Measurements from ENCODE around the gene MOAP1.
"Not testable (repeated sequence)": the region's sequence is repeated elsewhere in the genome, so short reads cannot be mapped to it uniquely, and the experiment has no call there.

MOAP1 gene

GRCh38 chr14:93206793-93207467 is 22.2 kb upstream of the MOAP1 start, which contains the start of the genes GON7 and UBR7:
Gene GON7 (minus strand): TSS chr14:93207065. CDS start chr14:93207037, 28 bp downstream.
Gene UBR7 (plus strand): TSS chr14:93207256. CDS start chr14:93207292, 36 bp downstream.
- peak within 1 kb of the TSS; percentile 96 for H3K27ac Mint-ChIP-seq
- peak within 1 kb of the TSS; percentile 95 to 98 for H3K4me3 Mint-ChIP-seq
- ATAC-seq (replicated peaks) (peak; percentile 88 to 91), DNase-seq (peak; percentile 86)
- H3K4me1 Mint-ChIP-seq, result peaks cover 11 to 53% of the 10 kb centered on the region in 2 donors
- no peaks in the 10 kb centered on the region for H3K9me3 Mint-ChIP-seq
- H3K36me3 Mint-ChIP-seq, result peaks cover 6 to 21% of the 10 kb centered on the region in 2 donors
- H3K27me3 Mint-ChIP-seq, result no peaks in the 10 kb centered on the region

- no peak for ATAC-seq (replicated peaks)
Observed at GRCh38 chr14:93201155-93201704, 16.5 kb upstream of the MOAP1 start.

GRCh38 chr14:93200553-93200952 is 15.9 kb upstream of the MOAP1 start:
- DNase-seq, result no peak
- Mint-ChIP-seq H3K4me3 (no peak overlapping the region), H3K27ac (no peak overlapping the region), H3K27me3 (no peaks in the 10 kb centered on the region), H3K36me3 (peaks cover 11 to 15% of the 10 kb centered on the region in 2 donors), H3K4me1 (peaks cover 3 to 16% of the 10 kb centered on the region in 2 donors), H3K9me3 (no peaks in the 10 kb centered on the region)
- no peak for ATAC-seq (replicated peaks)

More at GRCh38 chr14:93201155-93201704, 16.5 kb upstream of the MOAP1 start:
- Mint-ChIP-seq H3K27me3 (no peaks in the 10 kb centered on the region), H3K9me3 (no peaks in the 10 kb centered on the region), H3K27ac (no peak overlapping the region), H3K4me3 (no peak overlapping the region), H3K4me1 (peaks cover 3 to 22% of the 10 kb centered on the region in 2 donors), H3K36me3 (peaks cover 11 to 15% of the 10 kb centered on the region in 2 donors)
- no peak for DNase-seq

- H3K27me3 Mint-ChIP-seq, result no peaks in the 10 kb centered on the region
- peaks cover 0 to 1% of the 10 kb centered on the region in 2 donors for H3K4me1 Mint-ChIP-seq
- H3K27ac Mint-ChIP-seq, result no peak overlapping the region
- no peak for DNase-seq
- no peaks in the 10 kb centered on the region for H3K9me3 Mint-ChIP-seq
- no peak for ATAC-seq (replicated peaks)
- no peak overlapping the region for H3K4me3 Mint-ChIP-seq
- peaks cover 5 to 7% of the 10 kb centered on the region in 2 donors for H3K36me3 Mint-ChIP-seq
Observed at GRCh38 chr14:93199031-93199430, 14.3 kb upstream of the MOAP1 start.

GRCh38 chr14:93195316-93195999 is 10.8 kb upstream of the MOAP1 start:
- Mint-ChIP-seq H3K4me1 (peaks cover 0 to 2% of the 10 kb centered on the region in 2 donors), H3K9me3 (no peaks in the 10 kb centered on the region), H3K36me3 (peaks cover 5 to 9% of the 10 kb centered on the region in 2 donors), H3K27ac (peak overlapping the region; percentile 25), H3K27me3 (no peaks in the 10 kb centered on the region), H3K4me3 (no peak overlapping the region)
- DNase-seq (no peak), ATAC-seq (replicated peaks) (no peak)

GRCh38 chr14:93186956-93187355 is 2.3 kb upstream of the MOAP1 start:
- H3K36me3 Mint-ChIP-seq, result peaks cover 5 to 18% of the 10 kb centered on the region in 2 donors

GRCh38 chr14:93186466-93186865 is 1.8 kb upstream of the MOAP1 start:
- Mint-ChIP-seq H3K27ac (no peak overlapping the region), H3K36me3 (peaks cover 8 to 22% of the 10 kb centered on the region in 2 donors), H3K4me1 (peaks cover 19 to 28% of the 10 kb centered on the region in 2 donors), H3K9me3 (no peaks in the 10 kb centered on the region), H3K4me3 (peak overlapping the region in 1 of 2 donors; percentile 29), H3K27me3 (no peaks in the 10 kb centered on the region)
- ATAC-seq (replicated peaks), result no peak
- DNase-seq, result no peak

More at GRCh38 chr14:93186956-93187355, 2.3 kb upstream of the MOAP1 start:
- Mint-ChIP-seq H3K27me3 (no peaks in the 10 kb centered on the region), H3K4me3 (no peak overlapping the region), H3K9me3 (no peaks in the 10 kb centered on the region), H3K4me1 (peaks cover 17 to 28% of the 10 kb centered on the region in 2 donors), H3K27ac (no peak overlapping the region)
- DNase-seq (no peak), ATAC-seq (replicated peaks) (no peak)

GRCh38 chr14:93185349-93185720 is 638 bp upstream of the MOAP1 start:
- peaks cover 17 to 28% of the 10 kb centered on the region in 2 donors for H3K4me1 Mint-ChIP-seq
- ATAC-seq (replicated peaks), result peak in 1 of 2 donors; percentile 1
- peaks cover 8 to 18% of the 10 kb centered on the region in 2 donors for H3K36me3 Mint-ChIP-seq
- no peaks in the 10 kb centered on the region for H3K27me3 Mint-ChIP-seq
- no peak for DNase-seq
- H3K4me3 Mint-ChIP-seq, result peak overlapping the region; percentile 91 to 93
- H3K27ac Mint-ChIP-seq, result peak overlapping the region; percentile 95
- H3K9me3 Mint-ChIP-seq, result no peaks in the 10 kb centered on the region

GRCh38 chr14:93183596-93184317 is 940 bp downstream of the MOAP1 start:
- H3K9me3 Mint-ChIP-seq, result no peaks in the 10 kb centered on the region
- H3K4me1 Mint-ChIP-seq, result peaks cover 16 to 28% of the 10 kb centered on the region in 2 donors
- H3K4me3 Mint-ChIP-seq, result peak overlapping the region; percentile 90 to 93
- no peak for DNase-seq
- peaks cover 7 to 12% of the 10 kb centered on the region in 2 donors for H3K36me3 Mint-ChIP-seq
- no peaks in the 10 kb centered on the region for H3K27me3 Mint-ChIP-seq
- peak overlapping the region; percentile 95 for H3K27ac Mint-ChIP-seq
- ATAC-seq (replicated peaks), result no peak

GRCh38 chr14:93175492-93175891 is 9.2 kb downstream of the MOAP1 start:
- peaks cover 0 to 10% of the 10 kb centered on the region in 2 donors for H3K27me3 Mint-ChIP-seq
- no peaks in the 10 kb centered on the region for H3K9me3 Mint-ChIP-seq
- H3K36me3 Mint-ChIP-seq, result no peaks in the 10 kb centered on the region
- no peaks in the 10 kb centered on the region for H3K4me1 Mint-ChIP-seq
- ATAC-seq (replicated peaks) (no peak), DNase-seq (no peak)
- H3K27ac Mint-ChIP-seq, result no peak overlapping the region
- H3K4me3 Mint-ChIP-seq, result no peak overlapping the region

- H3K4me1 Mint-ChIP-seq; H3K9me3 Mint-ChIP-seq; H3K36me3 Mint-ChIP-seq; DNase-seq; H3K4me3 Mint-ChIP-seq; H3K27ac Mint-ChIP-seq; ATAC-seq (replicated peaks): not testable (repeated sequence)
- peaks cover 0 to 10% of the 10 kb centered on the region in 2 donors for H3K27me3 Mint-ChIP-seq
Observed at GRCh38 chr14:93174731-93175130, 10.0 kb downstream of the MOAP1 start.

- no peaks in the 10 kb centered on the region for H3K36me3 Mint-ChIP-seq
- H3K27ac Mint-ChIP-seq, result no peak overlapping the region
- peaks cover 0 to 1% of the 10 kb centered on the region in 2 donors for H3K9me3 Mint-ChIP-seq
- H3K4me3 Mint-ChIP-seq, result no peak overlapping the region
- H3K27me3 Mint-ChIP-seq, result peaks cover 0 to 10% of the 10 kb centered on the region in 2 donors
- ATAC-seq (replicated peaks) (no peak), DNase-seq (no peak)
- no peaks in the 10 kb centered on the region for H3K4me1 Mint-ChIP-seq
Observed at GRCh38 chr14:93173943-93174395, 10.7 kb downstream of the MOAP1 start.

- H3K9me3 Mint-ChIP-seq, result peaks cover 0 to 1% of the 10 kb centered on the region in 2 donors
- no peaks in the 10 kb centered on the region for H3K4me1 Mint-ChIP-seq
- ATAC-seq (replicated peaks), result no peak
- H3K27ac Mint-ChIP-seq, result no peak overlapping the region
- H3K4me3 Mint-ChIP-seq, result no peak overlapping the region
- peaks cover 0 to 10% of the 10 kb centered on the region in 2 donors for H3K27me3 Mint-ChIP-seq
- H3K36me3 Mint-ChIP-seq, result no peaks in the 10 kb centered on the region
- DNase-seq, result no peak
Observed at GRCh38 chr14:93171376-93171775, 13.3 kb downstream of the MOAP1 start.

- H3K4me3 Mint-ChIP-seq; H3K4me1 Mint-ChIP-seq; H3K36me3 Mint-ChIP-seq; H3K9me3 Mint-ChIP-seq; DNase-seq; H3K27ac Mint-ChIP-seq; ATAC-seq (replicated peaks): not testable (repeated sequence)
- peaks cover 0 to 10% of the 10 kb centered on the region in 2 donors for H3K27me3 Mint-ChIP-seq
Observed at GRCh38 chr14:93170141-93170540, 14.6 kb downstream of the MOAP1 start.

All from stimulated activated naive B cell treated with anti-CD40 and anti-IgM and Interleukin-4, amounts not matched to agents 10 μg/mL and 1 μg/mL and 100 μg/mL, for 72 hours (primary cell).